GM21723 (cell line): Measurements from ENCODE around the gene RAPGEF2.
A peak's percentile ranks its signal among the peaks of the same experiment; 100 is the strongest.
"Not testable (repeated sequence)": the region's sequence is repeated elsewhere in the genome, so short reads cannot be mapped to it uniquely, and the experiment has no call there.

Experiments
- ATAC-seq: cut with Tn5 transposase; IDR thresholded peaks from one replicate; pipeline ENCODE4 v1.9.1; 2021; ENCODE audit warnings: mild to moderate bottlenecking, moderate library complexity; ENCODE audit not compliant: unreplicated experiment

RAPGEF2 gene

GRCh38 chr4:159158083-159158617 is 55.3 kb downstream of the RAPGEF2 start:
- ATAC-seq, result no peak

- ATAC-seq, result no peak
These were observed 56.1 kb downstream of the RAPGEF2 start for GRCh38 chr4:159158985-159159384.

GRCh38 chr4:159159611-159160010 is 56.7 kb downstream of the RAPGEF2 start:
- ATAC-seq, result no peak

- no peak for ATAC-seq
These were observed 57.4 kb downstream of the RAPGEF2 start for GRCh38 chr4:159160242-159160641.

- not testable (repeated sequence) for ATAC-seq
These were observed 58.6 kb downstream of the RAPGEF2 start for GRCh38 chr4:159161436-159161835.

- no peak for ATAC-seq
These were observed 59.7 kb downstream of the RAPGEF2 start for GRCh38 chr4:159162576-159162975.

- ATAC-seq, result no peak
These were observed 60.6 kb downstream of the RAPGEF2 start for GRCh38 chr4:159163521-159163920.

GRCh38 chr4:159169404-159170302 is 66.8 kb downstream of the RAPGEF2 start:
- ATAC-seq, result peak; percentile 72

- ATAC-seq, result no peak
These were observed 68.4 kb downstream of the RAPGEF2 start for GRCh38 chr4:159171287-159171686.

GRCh38 chr4:159173886-159174285 is 71.0 kb downstream of the RAPGEF2 start:
- ATAC-seq, result no peak

GRCh38 chr4:159174645-159175084 is 71.8 kb downstream of the RAPGEF2 start:
- no peak for ATAC-seq

- ATAC-seq, result peak; percentile 61
These were observed 72.5 kb downstream of the RAPGEF2 start for GRCh38 chr4:159175085-159175988.

GRCh38 chr4:159175989-159176375 is 73.1 kb downstream of the RAPGEF2 start:
- no peak for ATAC-seq

GRCh38 chr4:159177265-159178150 is 74.6 kb downstream of the RAPGEF2 start:
- peak; percentile 40 for ATAC-seq

GRCh38 chr4:159178151-159178546 is 75.3 kb downstream of the RAPGEF2 start:
- ATAC-seq, result peak; percentile 36

- ATAC-seq, result no peak
These were observed 76.4 kb downstream of the RAPGEF2 start for GRCh38 chr4:159178979-159179969.

GRCh38 chr4:159183885-159184605 is 81.2 kb downstream of the RAPGEF2 start:
- not testable (repeated sequence) for ATAC-seq

GRCh38 chr4:159185591-159186023 is 82.7 kb downstream of the RAPGEF2 start:
- peak; percentile 59 for ATAC-seq
